ENCODE data around the gene EBLN2.

EBLN2 gene

DNA sequence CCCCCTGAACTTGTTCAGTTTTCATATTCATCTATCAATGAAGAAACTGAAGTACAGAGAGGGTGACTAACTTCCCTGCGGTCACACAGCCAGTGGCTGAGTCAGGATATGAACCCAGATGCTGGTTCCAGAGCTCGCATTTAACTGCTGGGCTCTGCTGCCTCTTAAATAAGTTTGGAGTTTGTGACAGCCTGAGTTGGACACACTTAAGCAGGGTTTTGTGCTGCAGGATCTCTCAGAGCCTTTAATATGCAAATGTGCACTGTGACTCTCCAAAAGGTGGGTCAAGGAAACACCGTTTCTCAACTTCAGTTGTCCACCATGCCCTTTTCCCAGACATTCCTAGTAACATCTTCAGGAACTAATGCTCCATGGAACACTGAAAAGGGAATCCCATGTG, 45.8 kb downstream of the EBLN2 start:
- TF ChIP-seq, protein P1, sequence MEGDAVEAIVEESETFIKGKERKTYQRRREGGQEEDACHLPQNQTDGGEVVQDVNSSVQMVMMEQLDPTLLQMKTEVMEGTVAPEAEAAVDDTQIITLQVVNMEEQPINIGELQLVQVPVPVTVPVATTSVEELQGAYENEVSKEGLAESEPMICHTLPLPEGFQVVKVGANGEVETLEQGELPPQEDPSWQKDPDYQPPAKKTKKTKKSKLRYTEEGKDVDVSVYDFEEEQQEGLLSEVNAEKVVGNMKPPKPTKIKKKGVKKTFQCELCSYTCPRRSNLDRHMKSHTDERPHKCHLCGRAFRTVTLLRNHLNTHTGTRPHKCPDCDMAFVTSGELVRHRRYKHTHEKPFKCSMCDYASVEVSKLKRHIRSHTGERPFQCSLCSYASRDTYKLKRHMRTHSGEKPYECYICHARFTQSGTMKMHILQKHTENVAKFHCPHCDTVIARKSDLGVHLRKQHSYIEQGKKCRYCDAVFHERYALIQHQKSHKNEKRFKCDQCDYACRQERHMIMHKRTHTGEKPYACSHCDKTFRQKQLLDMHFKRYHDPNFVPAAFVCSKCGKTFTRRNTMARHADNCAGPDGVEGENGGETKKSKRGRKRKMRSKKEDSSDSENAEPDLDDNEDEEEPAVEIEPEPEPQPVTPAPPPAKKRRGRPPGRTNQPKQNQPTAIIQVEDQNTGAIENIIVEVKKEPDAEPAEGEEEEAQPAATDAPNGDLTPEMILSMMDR (IDR thresholded peaks at IDR 0.05; ENCODE audit: low read depth, low read length), result no peak
- no peak overlapping the region for H3K4me3 ChIP-seq (ENCODE audit: low read depth, low read length)

DNA sequence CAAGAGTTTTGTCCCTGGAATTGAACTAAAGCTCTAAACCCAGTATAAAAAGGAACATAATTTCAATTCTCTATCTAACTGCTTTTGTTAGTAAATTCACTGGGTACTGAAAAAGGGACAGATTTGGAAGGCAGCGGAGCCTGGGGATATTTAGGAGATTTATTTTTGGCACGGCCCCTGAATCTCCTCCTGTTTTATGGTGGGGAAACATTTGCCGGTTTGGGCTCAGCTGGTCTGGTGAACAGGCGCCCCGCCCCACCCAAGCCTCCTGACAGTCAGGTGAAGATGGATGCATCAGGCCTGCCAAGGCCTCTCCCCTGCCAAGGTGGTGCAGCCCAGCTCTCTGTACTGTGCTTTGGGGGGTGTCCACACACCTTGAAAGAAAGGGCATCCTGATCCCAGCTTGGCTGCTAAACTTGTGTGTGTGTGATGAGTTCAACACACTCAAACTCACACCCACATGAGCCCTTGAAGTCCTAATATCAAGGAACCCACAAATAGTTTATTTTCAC, 46.3 kb downstream of the EBLN2 start:
- H3K4me3 ChIP-seq (ENCODE audit: low read depth, low read length), result no peak overlapping the region
- TF ChIP-seq, protein P1 (IDR thresholded peaks at IDR 0.05; ENCODE audit: low read depth, low read length), result no peak

DNA sequence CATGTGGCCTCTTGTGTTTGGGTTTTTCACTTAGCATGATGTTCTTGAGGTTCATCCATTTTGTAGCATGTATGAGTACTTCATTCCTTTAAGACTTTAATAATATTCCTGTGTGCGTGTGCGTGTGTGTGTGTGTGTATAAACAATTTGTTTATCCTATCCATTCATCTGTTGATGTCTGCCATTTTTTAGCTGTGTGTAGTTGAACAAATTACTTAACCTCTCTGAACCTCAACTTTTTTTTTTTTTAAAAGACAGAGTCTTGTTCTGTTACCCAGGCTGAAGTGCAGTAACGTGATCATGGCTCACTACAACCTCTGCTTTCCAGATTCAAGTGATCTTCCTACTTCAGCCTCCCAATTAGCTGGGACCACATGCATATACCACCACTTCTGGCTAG, 47.3 kb downstream of the EBLN2 start:
- H3K4me3 ChIP-seq (ENCODE audit: low read depth, low read length), result no peak overlapping the region
- TF ChIP-seq, protein P1 (IDR thresholded peaks at IDR 0.05; ENCODE audit: low read depth, low read length), result no peak

DNA sequence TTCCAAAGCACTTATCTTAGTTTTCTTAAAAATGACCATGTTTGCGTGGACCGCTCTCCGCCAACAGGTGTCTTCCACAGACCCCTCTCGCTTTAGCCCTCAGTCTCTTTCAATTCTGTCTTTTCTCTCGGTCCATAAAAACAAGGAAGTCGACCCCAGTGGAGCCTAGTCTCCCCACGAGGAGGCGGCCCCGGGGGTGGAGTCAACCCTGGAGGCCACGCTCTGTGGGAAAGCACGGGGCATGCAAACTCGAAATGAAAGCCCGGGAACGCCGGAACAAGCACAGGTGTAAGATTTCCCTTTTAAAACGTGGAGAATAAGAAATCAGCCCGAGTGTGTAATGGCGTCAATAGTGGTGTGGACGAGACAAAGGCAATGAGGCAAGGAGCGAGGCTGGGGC, 49.1 kb downstream of the EBLN2 start:
- no peak overlapping the region for H3K4me3 ChIP-seq (ENCODE audit: low read depth, low read length)
- TF ChIP-seq, protein P1 (IDR thresholded peaks at IDR 0.05; ENCODE audit: low read depth, low read length), result no peak

Data from WI38 (cell line).